Stimulated activated naive CD8-positive, alpha-beta T cell treated with anti-CD3 and anti-CD28 coated beads, Interleukin-15, amount 100 ng/mL, for 72 hours (primary cell): ENCODE data around the gene CXorf58.
A peak's percentile ranks its signal among the peaks of the same experiment; 100 is the strongest.
"Not testable (repeated sequence)": the region's sequence is repeated elsewhere in the genome, so short reads cannot be mapped to it uniquely, and the experiment has no call there.

ENCODE experiments used
- ATAC-seq: fragments of 150-1000 bp; cut with Tn5 transposase; 2 replicates; pipeline ENCODE4 v1.10.0; 2021; ENCODE audit warnings: mild to moderate bottlenecking, moderate library complexity
- DNase-seq, 2 donors: peaks; one replicate each; pipeline ENCODE4 v3.0.0; 2021 to 2022
- H3K27ac Mint-ChIP-seq, 2 donors: one replicate each; pipeline ENCODE4 v1.8.0; 2022; ENCODE audit warnings: mild to moderate bottlenecking in 2 of 2, mixed read lengths in 2 of 2, moderate library complexity in 2 of 2
- H3K27me3 Mint-ChIP-seq: one replicate; pipeline ENCODE4 v1.8.0; 2022; ENCODE audit warnings: mixed read lengths
- H3K4me1 Mint-ChIP-seq: one replicate; pipeline ENCODE4 v1.8.0; 2022; ENCODE audit warnings: mild to moderate bottlenecking, mixed read lengths
- H3K4me3 Mint-ChIP-seq, 2 donors: one replicate each; pipeline ENCODE4 v1.8.0; 2022; ENCODE audit warnings: mild to moderate bottlenecking in 2 of 2, mixed read lengths in 2 of 2, moderate library complexity in 1 of 2
- H3K9me3 Mint-ChIP-seq, 2 donors: one replicate each; pipeline ENCODE4 v1.8.0; 2022; ENCODE audit warnings: mixed read lengths in 2 of 2

Gene CXorf58, protein sequence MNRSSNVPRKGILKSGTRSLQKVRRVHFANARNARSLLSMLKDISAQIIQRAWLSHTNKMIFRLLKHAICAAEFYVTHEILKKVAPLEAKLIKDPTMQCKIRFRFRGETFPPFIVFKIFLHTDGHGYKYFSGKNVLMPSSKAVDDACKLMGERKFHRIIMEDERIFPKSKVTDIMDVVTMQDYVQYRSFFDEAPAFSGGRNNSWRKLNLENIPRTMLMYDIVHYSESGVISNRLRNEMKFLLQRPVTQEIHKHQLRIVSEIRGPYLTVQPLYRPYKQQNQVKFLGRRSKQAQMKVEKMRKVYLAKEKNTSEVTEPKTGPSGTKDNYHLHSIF

DNA sequence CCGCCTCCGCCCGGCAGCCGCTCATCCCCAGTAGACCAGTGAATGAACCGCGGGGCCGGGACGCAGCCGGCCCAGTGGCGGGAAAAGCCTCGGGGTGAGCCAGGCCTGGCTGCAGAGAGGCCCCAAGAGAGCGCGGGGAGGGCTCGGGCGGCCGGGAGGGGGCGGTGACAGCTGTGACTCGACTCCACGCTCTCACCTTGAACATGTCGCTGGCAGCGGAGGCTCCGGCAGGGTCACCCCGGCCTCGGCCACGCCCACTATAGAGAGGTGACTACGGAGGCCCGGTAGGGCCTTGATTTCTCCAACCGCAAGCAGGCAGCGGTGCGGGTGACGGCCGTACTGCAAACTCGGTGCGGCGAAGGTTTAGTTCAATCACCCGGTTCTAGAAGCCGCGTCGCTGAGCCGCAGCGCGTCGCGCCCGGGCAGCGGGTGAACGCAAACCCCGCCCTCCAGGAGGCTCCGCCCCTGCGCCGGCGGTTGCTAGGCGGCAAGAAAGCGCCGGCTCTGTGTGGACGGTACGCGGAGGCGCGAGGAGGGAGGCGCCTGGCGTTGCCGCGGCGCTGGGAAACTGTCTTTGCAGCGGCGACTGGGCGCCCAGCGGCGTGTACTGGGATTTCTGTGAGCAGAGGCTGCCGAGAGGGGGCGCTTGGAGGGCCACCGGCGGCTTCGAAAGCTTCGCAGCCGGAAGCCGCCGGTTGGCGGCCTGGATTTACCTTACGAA lies at the start of gene CXorf58, which contains the start of gene APOO:
Gene CXorf58, plus strand, starts transcription at position 509 of the 721 bp plus-strand sequence. CDS start 2,297 bp downstream, outside the sequence.
Gene APOO, minus strand, starts transcription at position 441 of the 721 bp plus-strand sequence. Its CDS starts 236 bp downstream, at position 205.
- H3K27me3 Mint-ChIP-seq = no peaks in the 10 kb centered on the region
- no peaks in the 10 kb centered on the region for H3K9me3 Mint-ChIP-seq
- peak; percentile 95 for ATAC-seq
- H3K4me1 Mint-ChIP-seq = peaks cover 8% of the 10 kb centered on the region
- peak within 1 kb of the TSS; percentile 82 to 83 for H3K4me3 Mint-ChIP-seq
- DNase-seq = peak; percentile 90 to 95
- peak within 1 kb of the TSS; percentile 89 to 90 for H3K27ac Mint-ChIP-seq

DNA sequence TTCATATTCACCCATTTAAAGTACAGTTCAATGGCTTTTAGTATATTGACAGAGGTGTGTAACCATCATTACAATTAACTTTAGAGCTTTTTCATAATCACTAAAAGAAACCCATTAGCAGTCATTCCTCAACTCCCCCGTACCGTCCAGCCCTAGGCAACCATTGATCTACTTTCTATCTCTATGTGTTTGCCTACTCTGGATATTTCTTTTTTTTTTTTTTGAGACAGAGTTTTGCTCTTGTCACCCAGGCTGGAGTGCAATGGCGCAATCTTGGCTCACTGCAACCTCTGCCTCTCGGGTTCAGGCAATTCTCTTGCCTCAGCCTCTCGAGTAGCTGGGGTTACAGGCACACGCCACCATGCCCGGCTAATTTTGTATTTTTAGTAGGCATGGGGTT lies 48.6 kb upstream of the CXorf58 start:
- H3K27me3 Mint-ChIP-seq, H3K27ac Mint-ChIP-seq, ATAC-seq, H3K4me1 Mint-ChIP-seq, H3K4me3 Mint-ChIP-seq, H3K9me3 Mint-ChIP-seq, DNase-seq: not testable (repeated sequence)

DNA sequence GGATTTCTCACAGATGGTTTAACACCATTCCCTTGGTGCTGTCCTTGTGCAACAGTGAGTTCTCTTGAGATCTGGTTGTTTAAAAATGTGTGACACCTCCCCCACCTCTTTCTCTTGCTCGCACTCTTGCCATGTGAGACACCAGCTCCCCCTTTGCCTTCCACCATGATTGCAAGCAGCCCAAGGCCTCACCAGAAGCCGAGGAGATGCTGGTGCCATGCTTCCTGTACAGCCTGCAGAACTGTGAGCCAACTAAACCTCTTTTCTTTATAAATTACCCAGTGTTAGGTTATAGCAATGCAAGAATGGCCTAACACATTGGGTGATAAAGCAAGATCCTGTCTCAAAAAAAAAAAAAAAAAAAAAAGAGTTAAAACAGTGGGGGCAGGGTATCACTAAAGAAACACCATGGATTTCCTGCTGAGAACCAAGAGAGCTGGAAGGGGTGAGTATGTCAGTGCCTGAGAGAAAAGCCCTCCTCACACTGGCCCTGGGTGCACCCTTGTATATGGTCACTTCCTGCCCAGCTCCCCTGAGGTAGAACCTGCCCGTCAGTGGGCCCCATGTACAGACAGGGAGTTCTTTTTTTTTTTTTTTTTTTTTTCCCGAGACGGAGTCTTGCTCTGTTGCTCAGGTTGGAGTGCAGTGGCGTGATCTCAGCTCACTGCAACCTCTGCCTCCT lies 46.5 kb upstream of the CXorf58 start:
- no peak overlapping the region for H3K4me3 Mint-ChIP-seq
- H3K27ac Mint-ChIP-seq = no peak overlapping the region
- H3K9me3 Mint-ChIP-seq = no peaks in the 10 kb centered on the region
- ATAC-seq (peak; percentile 80), DNase-seq (no peak)
- H3K27me3 Mint-ChIP-seq = no peaks in the 10 kb centered on the region
- H3K4me1 Mint-ChIP-seq = no peaks in the 10 kb centered on the region

DNA sequence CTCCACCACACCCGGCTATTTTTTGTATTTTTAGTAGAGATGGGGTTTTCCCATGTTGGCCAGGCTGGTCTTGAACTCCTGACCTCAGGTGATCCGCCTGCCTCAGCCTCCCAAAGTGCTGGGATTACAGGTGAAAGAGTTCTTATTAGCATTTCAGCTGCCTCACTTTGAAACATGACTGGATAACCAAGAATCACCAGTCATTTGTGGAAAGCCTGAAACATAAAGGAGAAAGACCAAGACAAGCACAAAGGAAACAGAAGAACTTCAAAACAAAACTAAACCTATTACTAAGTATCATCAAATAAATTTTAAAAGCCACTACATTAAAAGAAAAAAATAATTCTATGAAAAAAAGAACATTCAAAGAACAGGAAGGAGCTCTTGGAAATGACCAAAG lies 45.9 kb upstream of the CXorf58 start:
- DNase-seq, ATAC-seq, H3K4me3 Mint-ChIP-seq, H3K27me3 Mint-ChIP-seq, H3K9me3 Mint-ChIP-seq, H3K4me1 Mint-ChIP-seq: not testable (repeated sequence)
- H3K27ac Mint-ChIP-seq = peak overlapping the region in 1 of 2 donors; percentile 19

DNA sequence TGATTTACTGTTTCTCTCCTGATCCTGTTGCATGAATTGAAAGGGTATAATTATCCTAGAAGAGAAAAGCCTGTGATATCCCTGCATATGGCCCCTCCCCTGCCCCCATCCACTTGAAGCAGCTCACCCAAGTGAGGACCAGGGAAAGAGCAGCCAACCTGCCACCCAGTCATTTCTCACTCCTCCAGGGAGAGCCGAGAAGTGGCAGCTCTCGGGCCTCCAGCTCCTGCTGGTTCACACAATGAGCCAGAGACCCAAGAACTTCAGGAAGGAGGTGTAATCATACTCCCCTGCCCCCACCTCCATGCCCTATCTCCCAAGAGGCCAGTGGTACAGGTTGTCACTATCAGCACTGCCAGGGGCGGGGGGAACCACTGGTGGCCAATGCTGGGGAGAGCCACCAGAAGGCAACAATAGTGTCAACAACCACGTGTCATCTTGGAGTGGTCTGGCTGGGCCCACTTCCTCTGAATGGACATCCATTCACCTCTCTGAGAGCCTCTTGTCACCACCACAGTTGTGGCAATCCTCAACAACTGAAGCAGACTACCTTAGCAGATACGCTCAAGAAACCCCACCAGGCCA lies 43.0 kb upstream of the CXorf58 start:
- ATAC-seq = no peak
- Mint-ChIP-seq H3K9me3 (no peaks in the 10 kb centered on the region), H3K27me3 (no peaks in the 10 kb centered on the region), H3K4me1 (no peaks in the 10 kb centered on the region), H3K27ac (no peak overlapping the region), H3K4me3 (no peak overlapping the region)
- DNase-seq = no peak

DNA sequence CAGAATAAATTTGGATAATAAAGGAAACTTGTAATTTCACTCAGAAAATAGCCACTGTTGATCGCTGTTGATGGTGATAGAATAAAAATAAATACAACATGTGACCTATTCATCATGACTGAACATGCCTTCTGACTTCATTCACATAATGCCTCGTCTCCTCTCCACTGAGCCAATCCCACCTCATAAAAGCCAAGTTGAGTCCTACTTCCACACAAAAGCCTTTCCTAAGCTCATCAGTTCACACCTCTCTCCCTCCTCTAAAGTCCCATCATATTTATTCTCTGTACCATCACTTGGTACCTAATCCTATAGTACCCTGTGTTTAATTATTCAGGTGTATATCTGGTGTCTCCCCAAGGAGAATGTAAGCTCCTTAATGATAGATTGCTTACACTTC lies 37.8 kb upstream of the CXorf58 start:
- H3K4me3 Mint-ChIP-seq = no peak overlapping the region
- DNase-seq (no peak), ATAC-seq (no peak)
- H3K27me3 Mint-ChIP-seq = no peaks in the 10 kb centered on the region
- no peaks in the 10 kb centered on the region for H3K4me1 Mint-ChIP-seq
- no peaks in the 10 kb centered on the region for H3K9me3 Mint-ChIP-seq
- H3K27ac Mint-ChIP-seq = no peak overlapping the region

DNA sequence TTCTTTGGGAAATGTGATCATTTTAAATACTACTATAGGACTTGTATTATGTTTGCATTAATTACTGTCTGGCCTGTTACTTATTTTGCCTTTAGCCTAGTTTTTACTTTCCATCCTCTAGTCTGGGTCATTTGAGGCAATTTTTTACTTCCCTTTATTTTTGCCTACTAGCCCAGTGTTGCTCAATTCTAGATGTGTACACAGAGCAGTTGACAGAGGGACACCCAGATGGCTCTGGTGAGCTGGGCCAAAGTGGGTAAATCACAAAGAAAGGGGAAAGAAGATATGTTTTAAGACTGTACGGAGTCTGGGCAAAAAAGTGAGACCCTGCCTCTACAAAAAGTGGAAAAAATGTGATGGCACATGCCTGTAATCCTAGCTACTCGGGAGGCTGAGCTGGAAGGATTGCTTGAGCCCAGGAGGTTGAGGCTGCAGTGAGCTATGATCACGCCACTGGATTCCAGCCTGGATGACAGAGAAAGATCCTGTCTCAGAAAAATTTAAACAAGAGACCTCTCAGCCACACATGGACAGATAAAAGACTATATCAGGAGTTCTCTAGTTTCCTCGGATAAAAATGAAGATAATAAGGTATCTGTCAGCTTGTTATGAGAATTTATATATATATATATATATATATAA lies 35.8 kb upstream of the CXorf58 start:
- no peak for ATAC-seq
- no peak overlapping the region for H3K27ac Mint-ChIP-seq
- H3K4me1 Mint-ChIP-seq = no peaks in the 10 kb centered on the region
- no peak overlapping the region for H3K4me3 Mint-ChIP-seq
- H3K9me3 Mint-ChIP-seq = no peaks in the 10 kb centered on the region
- no peaks in the 10 kb centered on the region for H3K27me3 Mint-ChIP-seq
- no peak for DNase-seq

DNA sequence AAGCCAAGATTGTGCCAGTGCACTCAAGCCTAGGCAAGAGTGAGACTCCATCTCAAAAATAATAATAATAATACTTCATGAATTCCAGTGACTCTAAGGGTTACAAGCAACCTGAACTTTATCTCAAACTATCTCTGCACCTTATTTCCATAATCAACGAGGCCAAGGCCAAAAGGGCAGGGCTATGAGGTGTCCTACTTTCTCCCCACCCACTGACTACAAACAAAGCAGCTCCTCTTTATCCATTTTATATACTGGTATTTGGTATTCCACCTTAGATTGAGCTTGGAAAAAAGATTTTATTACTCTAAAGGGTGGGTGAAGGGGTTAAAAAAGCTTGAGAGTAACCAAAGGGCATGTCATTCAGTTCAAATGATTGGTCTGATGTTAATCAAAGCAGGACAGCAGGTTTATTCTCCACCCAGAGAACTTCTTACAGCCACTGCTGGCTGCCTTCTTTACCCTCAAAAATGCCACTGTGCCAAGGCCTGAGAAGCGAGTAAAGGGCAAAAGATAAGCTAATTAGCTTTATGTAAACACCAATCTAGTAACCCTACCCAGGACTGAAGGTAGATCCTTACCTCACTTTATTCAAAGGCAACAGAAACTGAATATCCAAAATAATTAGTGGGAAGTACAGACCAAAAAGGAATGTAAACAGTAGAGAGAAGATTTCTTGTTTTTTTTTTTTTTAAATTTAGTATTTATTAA lies 28.3 kb upstream of the CXorf58 start:
- Mint-ChIP-seq H3K27ac (no peak overlapping the region), H3K27me3 (no peaks in the 10 kb centered on the region), H3K9me3 (no peaks in the 10 kb centered on the region), H3K4me3 (no peak overlapping the region), H3K4me1 (peaks cover 11% of the 10 kb centered on the region)
- ATAC-seq (no peak), DNase-seq (no peak)

DNA sequence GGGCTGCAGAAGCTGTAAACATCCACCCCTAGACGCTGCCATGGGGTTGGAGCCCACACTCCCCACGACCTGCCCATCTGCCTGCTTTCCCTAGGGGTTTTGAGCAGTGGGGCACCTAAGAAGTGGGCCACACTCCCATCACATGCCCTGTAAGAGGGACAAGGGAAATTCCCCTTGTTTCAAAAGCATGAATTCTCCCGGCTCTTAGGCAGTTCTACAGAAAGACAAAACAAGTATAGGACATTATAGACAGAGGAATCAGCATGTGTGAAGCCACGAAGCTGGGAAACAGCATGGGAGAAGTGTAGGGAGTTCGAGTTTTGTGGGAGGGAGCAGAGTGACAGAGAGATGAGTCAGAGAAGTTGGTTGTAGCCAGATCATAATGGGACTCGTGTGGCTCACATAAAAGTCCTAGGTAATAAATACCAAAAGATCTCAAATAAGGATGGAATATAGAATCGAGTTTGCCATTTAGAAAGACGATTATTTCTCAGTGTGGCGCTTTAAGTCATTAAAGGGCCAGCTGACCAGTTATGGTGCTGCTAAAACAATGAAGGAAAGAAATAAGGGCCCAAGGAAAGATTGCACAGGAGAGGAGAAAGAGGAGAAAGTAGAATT lies 24.0 kb upstream of the CXorf58 start:
- Mint-ChIP-seq H3K4me1 (peaks cover 22% of the 10 kb centered on the region), H3K27ac (no peak overlapping the region), H3K9me3 (no peaks in the 10 kb centered on the region), H3K4me3 (no peak overlapping the region), H3K27me3 (no peaks in the 10 kb centered on the region)
- DNase-seq (no peak), ATAC-seq (peak; percentile 70)

DNA sequence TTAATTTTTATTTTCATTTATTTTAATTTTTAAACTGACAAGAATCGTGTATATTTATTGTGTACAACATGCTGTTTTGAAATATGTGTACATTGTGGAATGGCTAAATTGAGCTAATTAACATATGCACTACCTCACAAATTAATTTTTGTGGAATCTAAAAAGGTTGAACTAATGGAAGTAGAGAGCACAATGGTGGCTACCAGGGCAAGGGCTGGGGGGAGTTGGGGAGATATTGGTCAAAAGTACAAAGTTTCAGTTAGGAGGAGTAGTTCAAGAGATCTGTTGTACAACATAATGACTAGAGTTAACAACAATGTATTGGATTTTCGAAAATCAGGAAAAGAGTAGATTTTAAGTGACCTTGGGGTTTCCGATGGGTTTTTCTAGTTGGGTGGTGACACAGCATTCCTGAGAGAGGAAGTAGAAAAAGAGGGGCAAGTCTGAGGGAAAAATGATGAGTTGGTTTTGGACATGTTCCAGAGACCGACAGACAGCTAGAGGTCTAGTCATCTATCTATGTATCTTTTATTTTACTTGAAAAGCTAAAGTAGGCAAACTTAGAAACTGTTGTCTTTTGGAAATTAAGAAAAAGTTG lies 23.3 kb upstream of the CXorf58 start:
- no peak overlapping the region for H3K27ac Mint-ChIP-seq
- no peak for ATAC-seq
- no peaks in the 10 kb centered on the region for H3K9me3 Mint-ChIP-seq
- no peak overlapping the region for H3K4me3 Mint-ChIP-seq
- H3K4me1 Mint-ChIP-seq = peaks cover 22% of the 10 kb centered on the region
- H3K27me3 Mint-ChIP-seq = no peaks in the 10 kb centered on the region
- DNase-seq = no peak

DNA sequence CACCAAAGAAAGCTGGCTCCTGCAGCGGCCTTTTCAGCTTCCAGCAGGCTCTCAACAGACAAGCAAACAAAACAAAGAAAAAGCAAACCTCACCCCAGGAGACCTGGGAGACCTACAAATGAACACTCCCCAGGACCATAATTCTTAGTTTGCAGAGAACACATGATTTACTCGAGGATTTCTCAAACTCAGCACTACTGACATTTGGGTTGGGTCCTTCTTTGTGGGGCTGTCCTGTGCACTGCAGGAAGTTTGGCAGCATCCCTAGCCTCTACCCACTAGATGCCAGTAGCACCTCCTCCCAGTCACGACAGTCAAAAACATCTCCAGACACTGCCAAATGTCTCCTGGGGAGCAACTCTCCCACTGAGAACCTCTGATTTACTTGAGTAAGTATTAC lies 22.0 kb upstream of the CXorf58 start:
- no peak overlapping the region for H3K27ac Mint-ChIP-seq
- no peak for ATAC-seq

DNA sequence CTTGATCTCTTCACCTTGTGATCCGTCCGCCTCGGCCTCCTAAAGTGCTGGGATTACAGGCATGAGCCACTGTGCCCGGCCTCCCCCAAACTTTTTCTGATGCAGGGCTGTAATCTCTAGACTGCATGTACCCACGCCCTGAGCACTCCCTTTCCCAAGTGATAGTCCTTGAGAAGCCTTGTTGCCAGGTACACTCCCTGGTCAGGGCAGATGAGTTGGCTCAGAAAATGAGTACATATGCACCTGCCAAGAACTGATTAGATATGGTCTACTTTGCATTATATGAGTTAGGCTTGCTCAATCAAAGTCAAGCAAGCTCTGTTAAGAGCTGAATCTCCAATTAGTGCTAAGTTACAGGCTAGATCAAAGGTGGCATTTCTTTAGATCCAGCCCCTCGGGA lies 20.4 kb upstream of the CXorf58 start:
- ATAC-seq (no peak), DNase-seq (no peak)
- H3K27me3 Mint-ChIP-seq = no peaks in the 10 kb centered on the region
- no peaks in the 10 kb centered on the region for H3K9me3 Mint-ChIP-seq
- peaks cover 22% of the 10 kb centered on the region for H3K4me1 Mint-ChIP-seq
- no peak overlapping the region for H3K27ac Mint-ChIP-seq
- H3K4me3 Mint-ChIP-seq = no peak overlapping the region

More for the DNA sequence above, 22.0 kb upstream of the CXorf58 start:
- Mint-ChIP-seq H3K4me1 (peaks cover 22% of the 10 kb centered on the region), H3K9me3 (no peaks in the 10 kb centered on the region), H3K4me3 (no peak overlapping the region), H3K27me3 (no peaks in the 10 kb centered on the region)
- DNase-seq = no peak

DNA sequence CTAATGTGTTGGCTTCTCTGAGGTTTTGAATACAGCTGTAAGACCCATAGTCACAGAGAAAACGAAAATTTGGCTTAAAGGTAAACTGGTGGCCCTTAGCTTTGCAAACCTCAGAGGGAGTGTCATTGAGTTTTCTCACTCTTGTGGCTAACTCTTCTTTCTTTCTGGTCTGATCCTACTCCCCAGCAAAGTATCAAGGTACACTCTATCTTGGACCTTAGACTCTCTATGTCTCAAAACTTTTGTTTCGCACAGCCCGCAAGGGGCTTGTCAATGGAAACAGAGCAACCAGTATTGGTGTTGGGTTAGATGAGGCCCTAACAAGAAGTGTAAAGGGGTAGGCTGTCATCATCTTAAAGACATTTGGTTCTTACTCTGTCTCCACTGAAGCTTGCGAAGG lies 19.9 kb upstream of the CXorf58 start:
- DNase-seq (no peak), ATAC-seq (no peak)
- peaks cover 22% of the 10 kb centered on the region for H3K4me1 Mint-ChIP-seq
- H3K27me3 Mint-ChIP-seq = no peaks in the 10 kb centered on the region
- no peaks in the 10 kb centered on the region for H3K9me3 Mint-ChIP-seq
- H3K4me3 Mint-ChIP-seq = no peak overlapping the region
- no peak overlapping the region for H3K27ac Mint-ChIP-seq

DNA sequence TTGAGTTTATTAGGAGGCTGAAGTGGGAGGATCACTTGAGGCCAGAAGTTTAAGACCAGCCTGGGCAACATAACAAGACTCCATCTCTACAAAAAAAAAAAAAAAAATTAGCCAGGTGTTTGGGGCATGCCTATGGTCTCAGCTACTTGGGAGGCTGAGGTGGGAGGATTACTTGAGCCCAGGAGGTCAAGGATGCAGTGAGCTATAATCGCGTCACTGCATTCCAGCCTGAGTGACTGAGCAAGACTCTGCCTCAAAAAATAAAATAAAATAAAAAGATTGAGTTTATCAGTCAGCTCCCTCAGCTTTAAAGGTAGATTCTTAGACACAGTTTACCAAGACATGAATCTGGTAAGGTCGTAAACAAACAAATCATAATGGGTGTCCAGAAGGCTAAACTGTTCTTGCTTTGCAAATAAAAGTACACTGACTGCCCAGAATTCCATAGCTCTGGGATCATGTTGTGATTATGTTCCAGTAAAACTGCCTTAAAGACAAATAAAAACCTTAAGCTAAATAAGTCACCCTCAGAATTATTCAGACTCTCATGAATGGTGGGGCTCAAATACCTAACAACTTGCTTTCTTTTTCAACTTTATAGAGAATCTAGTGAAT lies 18.8 kb upstream of the CXorf58 start:
- ATAC-seq = no peak
- Mint-ChIP-seq H3K27me3 (no peaks in the 10 kb centered on the region), H3K27ac (no peak overlapping the region), H3K9me3 (no peaks in the 10 kb centered on the region), H3K4me1 (peaks cover 17% of the 10 kb centered on the region), H3K4me3 (no peak overlapping the region)
- no peak for DNase-seq
